Panc1 (cell line): ENCODE measurements around the gene LRMDA.
"Not testable (repeated sequence)": the region's sequence is repeated elsewhere in the genome, so short reads cannot be mapped to it uniquely, and the experiment has no call there.

ENCODE experiments used
- POLR2AphosphoS5 ChIP-seq: IDR thresholded peaks from 2 replicates; pipeline ENCODE4 v1.6.1; 2012; ENCODE audit warnings: mild to moderate bottlenecking, low read depth, low read length, moderate library complexity
- SIN3A ChIP-seq: IDR thresholded peaks from 2 replicates; pipeline ENCODE4 v1.6.1; 2012; ENCODE audit warnings: low read depth, mild to moderate bottlenecking, low read length, moderate library complexity, borderline replicate concordance; ENCODE audit not compliant: insufficient read depth
- TCF7L2 ChIP-seq: IDR thresholded peaks from 2 replicates; pipeline ENCODE4 v1.6.1; 2011; ENCODE audit warnings: mild to moderate bottlenecking, low read depth, low read length, inconsistent platforms
- TF ChIP-seq, protein P1 (sequence below): fragments of 450-650 bp; IDR thresholded peaks from 2 replicates; pipeline ENCODE4 v1.5.1; 2017; ENCODE audit warnings: mild to moderate bottlenecking
- TF ChIP-seq, protein P2 (sequence below), 2 experiments: IDR thresholded peaks; 2 replicates each; pipeline ENCODE4 v1.6.1; 2011 to 2012; ENCODE audit warnings: low read depth in 2 of 2, control low read depth in 1 of 2, low read length in 1 of 2, mild to moderate bottlenecking in 1 of 2, moderate library complexity in 1 of 2; ENCODE audit not compliant: insufficient read depth in 1 of 2

DNA sequence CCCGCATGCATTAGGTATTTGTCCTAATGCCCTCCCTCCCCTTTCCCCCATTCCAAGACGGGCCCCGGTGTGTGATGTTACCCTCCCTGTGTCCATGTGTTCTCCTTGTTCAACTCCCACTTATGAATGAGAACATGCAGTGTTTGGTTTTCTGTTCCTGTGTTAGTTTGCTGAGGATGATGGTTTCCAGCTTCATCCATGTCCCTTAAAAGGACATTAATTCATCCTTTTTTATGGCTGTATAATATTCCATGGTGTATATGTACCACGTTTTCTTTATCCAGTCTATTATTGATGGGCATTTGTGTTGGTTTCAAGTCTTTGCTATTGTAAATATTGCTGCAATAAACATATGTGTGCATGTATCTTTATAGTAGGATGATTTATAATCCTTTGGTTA lies 335.3 kb downstream of the LRMDA start:
- not testable (repeated sequence) for TF ChIP-seq SIN3A, POLR2AphosphoS5, TCF7L2
- TF ChIP-seq, protein P1, sequence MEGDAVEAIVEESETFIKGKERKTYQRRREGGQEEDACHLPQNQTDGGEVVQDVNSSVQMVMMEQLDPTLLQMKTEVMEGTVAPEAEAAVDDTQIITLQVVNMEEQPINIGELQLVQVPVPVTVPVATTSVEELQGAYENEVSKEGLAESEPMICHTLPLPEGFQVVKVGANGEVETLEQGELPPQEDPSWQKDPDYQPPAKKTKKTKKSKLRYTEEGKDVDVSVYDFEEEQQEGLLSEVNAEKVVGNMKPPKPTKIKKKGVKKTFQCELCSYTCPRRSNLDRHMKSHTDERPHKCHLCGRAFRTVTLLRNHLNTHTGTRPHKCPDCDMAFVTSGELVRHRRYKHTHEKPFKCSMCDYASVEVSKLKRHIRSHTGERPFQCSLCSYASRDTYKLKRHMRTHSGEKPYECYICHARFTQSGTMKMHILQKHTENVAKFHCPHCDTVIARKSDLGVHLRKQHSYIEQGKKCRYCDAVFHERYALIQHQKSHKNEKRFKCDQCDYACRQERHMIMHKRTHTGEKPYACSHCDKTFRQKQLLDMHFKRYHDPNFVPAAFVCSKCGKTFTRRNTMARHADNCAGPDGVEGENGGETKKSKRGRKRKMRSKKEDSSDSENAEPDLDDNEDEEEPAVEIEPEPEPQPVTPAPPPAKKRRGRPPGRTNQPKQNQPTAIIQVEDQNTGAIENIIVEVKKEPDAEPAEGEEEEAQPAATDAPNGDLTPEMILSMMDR, result not testable (repeated sequence)
- TF ChIP-seq, protein P2, sequence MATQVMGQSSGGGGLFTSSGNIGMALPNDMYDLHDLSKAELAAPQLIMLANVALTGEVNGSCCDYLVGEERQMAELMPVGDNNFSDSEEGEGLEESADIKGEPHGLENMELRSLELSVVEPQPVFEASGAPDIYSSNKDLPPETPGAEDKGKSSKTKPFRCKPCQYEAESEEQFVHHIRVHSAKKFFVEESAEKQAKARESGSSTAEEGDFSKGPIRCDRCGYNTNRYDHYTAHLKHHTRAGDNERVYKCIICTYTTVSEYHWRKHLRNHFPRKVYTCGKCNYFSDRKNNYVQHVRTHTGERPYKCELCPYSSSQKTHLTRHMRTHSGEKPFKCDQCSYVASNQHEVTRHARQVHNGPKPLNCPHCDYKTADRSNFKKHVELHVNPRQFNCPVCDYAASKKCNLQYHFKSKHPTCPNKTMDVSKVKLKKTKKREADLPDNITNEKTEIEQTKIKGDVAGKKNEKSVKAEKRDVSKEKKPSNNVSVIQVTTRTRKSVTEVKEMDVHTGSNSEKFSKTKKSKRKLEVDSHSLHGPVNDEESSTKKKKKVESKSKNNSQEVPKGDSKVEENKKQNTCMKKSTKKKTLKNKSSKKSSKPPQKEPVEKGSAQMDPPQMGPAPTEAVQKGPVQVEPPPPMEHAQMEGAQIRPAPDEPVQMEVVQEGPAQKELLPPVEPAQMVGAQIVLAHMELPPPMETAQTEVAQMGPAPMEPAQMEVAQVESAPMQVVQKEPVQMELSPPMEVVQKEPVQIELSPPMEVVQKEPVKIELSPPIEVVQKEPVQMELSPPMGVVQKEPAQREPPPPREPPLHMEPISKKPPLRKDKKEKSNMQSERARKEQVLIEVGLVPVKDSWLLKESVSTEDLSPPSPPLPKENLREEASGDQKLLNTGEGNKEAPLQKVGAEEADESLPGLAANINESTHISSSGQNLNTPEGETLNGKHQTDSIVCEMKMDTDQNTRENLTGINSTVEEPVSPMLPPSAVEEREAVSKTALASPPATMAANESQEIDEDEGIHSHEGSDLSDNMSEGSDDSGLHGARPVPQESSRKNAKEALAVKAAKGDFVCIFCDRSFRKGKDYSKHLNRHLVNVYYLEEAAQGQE (IDR thresholded peaks at IDR 0.05; ENCODE audit: insufficient read depth in 1 of 2, low read depth in 2 of 2, low read length in 1 of 2), result not testable (repeated sequence)
